Mesothelial cell of epicardium (in vitro differentiated cells): Measurements from ENCODE around the gene ADAMTS12. TPM values are rescaled to one million over a fixed set of nuclear protein-coding genes. Genes with fewer than 3 reads are reported as not detected.
"Not testable (repeated sequence)": the region's sequence is repeated elsewhere in the genome, so short reads cannot be mapped to it uniquely, and the experiment has no call there.

Source experiments
- DNase-seq, 2 experiments: peaks; one replicate each; pipeline ENCODE4 v3.0.0; 2021; ENCODE audit warnings: low spot score in 2 of 2; ENCODE audit not compliant: unreplicated experiment in 2 of 2
- H3K27ac Mint-ChIP-seq: 2 replicates; pipeline ENCODE4 v1.8.0; 2021; ENCODE audit warnings: mixed read lengths
- H3K27me3 Mint-ChIP-seq: 2 replicates; pipeline ENCODE4 v1.8.0; 2021; ENCODE audit warnings: low read depth, mixed read lengths
- H3K36me3 Mint-ChIP-seq: 2 replicates; pipeline ENCODE4 v1.8.0; 2021; ENCODE audit warnings: mixed read lengths
- H3K4me1 Mint-ChIP-seq: 2 replicates; pipeline ENCODE4 v1.8.0; 2021; ENCODE audit warnings: mixed read lengths
- H3K4me3 Mint-ChIP-seq: 2 replicates; pipeline ENCODE4 v1.8.0; 2021; ENCODE audit warnings: mild to moderate bottlenecking, moderate library complexity, mixed read lengths
- H3K9me3 Mint-ChIP-seq: 2 replicates; pipeline ENCODE4 v1.8.0; 2021; ENCODE audit warnings: mixed read lengths
- total RNA-seq: library from RNA; stranded (reverse); gene quantifications from 3 replicates; pipeline ENCODE4 v1.2.1, GENCODE V29; 2021
- TF ChIP-seq, protein P1 (sequence below): fragments of 200-600 bp; sonication (generic); IDR thresholded peaks from one replicate; pipeline ENCODE4 v1.5.0; 2021; ENCODE audit warnings: antibody characterized with exemption; ENCODE audit not compliant: unreplicated experiment

Gene ADAMTS12
- total RNA-seq, 1 donor from 2014 or later, result 14.0 TPM

DNA sequence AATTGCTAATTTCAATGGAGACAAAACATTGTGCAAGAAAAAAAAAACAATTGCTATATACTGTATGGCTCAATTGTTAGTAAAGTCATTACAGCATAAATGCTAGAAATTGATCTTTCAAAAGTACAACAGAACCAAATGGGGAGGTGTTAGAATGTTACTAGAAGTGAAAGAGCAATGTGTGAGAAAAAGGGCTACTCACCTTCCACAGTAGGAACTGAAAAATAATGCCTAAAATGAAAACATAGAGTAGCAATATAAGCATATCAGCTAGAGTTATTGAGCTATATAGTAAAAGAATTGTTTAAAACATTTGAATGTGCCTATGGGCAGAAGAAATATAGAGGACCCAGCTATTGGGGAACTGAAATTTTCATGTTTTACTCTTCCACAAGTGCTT, 33.5 kb upstream of the ADAMTS12 start:
- no peak overlapping the region for H3K27ac Mint-ChIP-seq
- no peaks in the 10 kb centered on the region for H3K36me3 Mint-ChIP-seq
- H3K4me1 Mint-ChIP-seq, result peaks cover 7% of the 10 kb centered on the region
- H3K9me3 Mint-ChIP-seq, result no peaks in the 10 kb centered on the region
- H3K4me3 Mint-ChIP-seq, result no peak overlapping the region
- H3K27me3 Mint-ChIP-seq, result no peaks in the 10 kb centered on the region
- no peak for DNase-seq
- TF ChIP-seq, protein P1, sequence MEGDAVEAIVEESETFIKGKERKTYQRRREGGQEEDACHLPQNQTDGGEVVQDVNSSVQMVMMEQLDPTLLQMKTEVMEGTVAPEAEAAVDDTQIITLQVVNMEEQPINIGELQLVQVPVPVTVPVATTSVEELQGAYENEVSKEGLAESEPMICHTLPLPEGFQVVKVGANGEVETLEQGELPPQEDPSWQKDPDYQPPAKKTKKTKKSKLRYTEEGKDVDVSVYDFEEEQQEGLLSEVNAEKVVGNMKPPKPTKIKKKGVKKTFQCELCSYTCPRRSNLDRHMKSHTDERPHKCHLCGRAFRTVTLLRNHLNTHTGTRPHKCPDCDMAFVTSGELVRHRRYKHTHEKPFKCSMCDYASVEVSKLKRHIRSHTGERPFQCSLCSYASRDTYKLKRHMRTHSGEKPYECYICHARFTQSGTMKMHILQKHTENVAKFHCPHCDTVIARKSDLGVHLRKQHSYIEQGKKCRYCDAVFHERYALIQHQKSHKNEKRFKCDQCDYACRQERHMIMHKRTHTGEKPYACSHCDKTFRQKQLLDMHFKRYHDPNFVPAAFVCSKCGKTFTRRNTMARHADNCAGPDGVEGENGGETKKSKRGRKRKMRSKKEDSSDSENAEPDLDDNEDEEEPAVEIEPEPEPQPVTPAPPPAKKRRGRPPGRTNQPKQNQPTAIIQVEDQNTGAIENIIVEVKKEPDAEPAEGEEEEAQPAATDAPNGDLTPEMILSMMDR, result no peak

DNA sequence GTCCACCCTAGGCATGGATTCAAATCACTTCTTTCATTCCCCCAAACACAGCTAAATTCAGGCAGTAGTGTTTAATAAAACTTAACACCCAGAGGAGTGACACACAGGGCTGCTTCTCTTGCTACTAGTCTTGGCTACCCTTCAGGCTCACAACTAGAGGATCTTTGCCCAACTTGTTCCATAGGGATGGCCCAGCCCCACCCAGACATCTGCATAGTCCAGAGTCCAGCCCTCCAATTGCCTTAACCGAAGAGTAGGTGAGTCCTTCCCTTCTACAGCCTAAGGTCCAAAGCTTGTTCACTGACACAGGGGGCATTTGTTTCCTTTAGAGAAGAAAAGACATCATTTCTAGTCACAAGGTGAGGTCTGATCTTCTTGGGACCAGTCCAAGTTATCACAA, 29.2 kb upstream of the ADAMTS12 start:
- no peak overlapping the region for H3K4me3 Mint-ChIP-seq
- TF ChIP-seq, protein P1, result no peak
- peaks cover 3% of the 10 kb centered on the region for H3K4me1 Mint-ChIP-seq
- H3K36me3 Mint-ChIP-seq, result no peaks in the 10 kb centered on the region
- peaks cover 25% of the 10 kb centered on the region for H3K9me3 Mint-ChIP-seq
- no peaks in the 10 kb centered on the region for H3K27me3 Mint-ChIP-seq
- DNase-seq, result no peak
- H3K27ac Mint-ChIP-seq, result no peak overlapping the region

DNA sequence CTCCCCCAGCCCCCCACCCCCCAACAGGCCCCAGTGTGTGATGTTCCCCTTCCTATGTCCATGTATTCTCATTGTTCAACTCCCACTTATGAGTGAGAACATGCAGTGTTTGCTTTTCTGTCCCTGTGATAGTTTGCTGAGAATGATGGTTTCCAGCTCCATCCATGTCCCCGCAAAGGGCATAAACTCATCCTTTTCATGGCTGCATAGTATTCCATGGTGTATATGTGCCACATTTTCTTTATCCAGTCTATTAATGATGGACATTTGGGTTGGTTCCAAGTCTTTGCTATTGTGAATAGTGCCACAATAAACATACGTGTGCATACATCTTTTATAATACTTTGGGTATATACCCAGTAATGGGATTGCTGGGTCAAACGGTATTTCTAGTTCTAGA, 23.1 kb upstream of the ADAMTS12 start:
- H3K4me1 Mint-ChIP-seq, H3K36me3 Mint-ChIP-seq, H3K27ac Mint-ChIP-seq, H3K27me3 Mint-ChIP-seq, H3K4me3 Mint-ChIP-seq, DNase-seq: not testable (repeated sequence)
- peaks cover 45% of the 10 kb centered on the region for H3K9me3 Mint-ChIP-seq

DNA sequence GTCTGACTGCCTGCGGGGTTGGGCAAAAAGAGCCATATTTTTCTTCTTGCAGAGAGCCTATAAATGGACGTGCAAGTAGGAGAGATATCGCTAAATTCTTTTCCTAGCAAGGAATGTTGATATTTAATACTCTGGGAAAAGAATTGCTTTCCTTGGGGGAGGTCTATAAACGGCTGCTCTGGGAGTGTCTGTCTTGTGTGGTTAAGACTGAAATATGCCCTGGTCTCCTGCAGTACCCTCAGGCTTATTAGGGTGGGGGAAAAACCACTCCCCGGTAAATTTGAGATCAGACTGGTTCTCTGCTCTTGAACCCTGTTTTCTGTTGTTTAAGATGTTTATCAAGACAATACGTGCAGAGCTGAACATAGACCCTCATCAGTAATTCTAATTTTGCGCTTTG, 14.5 kb upstream of the ADAMTS12 start:
- not testable (repeated sequence) for DNase-seq, H3K27me3 Mint-ChIP-seq, H3K4me1 Mint-ChIP-seq, H3K36me3 Mint-ChIP-seq, H3K4me3 Mint-ChIP-seq, H3K27ac Mint-ChIP-seq
- H3K9me3 Mint-ChIP-seq, result peaks cover 49% of the 10 kb centered on the region

DNA sequence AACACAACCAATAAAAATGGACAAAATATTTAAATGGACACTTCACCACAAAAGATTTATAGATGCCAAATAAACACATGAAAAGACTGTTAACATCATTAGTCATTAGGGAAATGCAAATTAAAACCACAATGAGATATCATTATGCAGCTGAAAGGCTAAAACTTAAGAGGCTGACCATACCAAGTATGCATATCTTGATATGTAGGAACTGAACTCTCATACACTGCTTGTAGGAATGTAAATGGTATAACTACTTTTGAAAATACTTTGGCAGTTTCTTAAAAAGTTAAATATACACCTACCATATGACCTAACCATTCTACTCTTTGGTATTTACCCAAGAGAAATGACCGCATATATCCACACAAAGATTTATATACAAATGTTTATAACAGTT, 13.6 kb upstream of the ADAMTS12 start:
- TF ChIP-seq, protein P1, result no peak
- no peaks in the 10 kb centered on the region for H3K36me3 Mint-ChIP-seq

DNA sequence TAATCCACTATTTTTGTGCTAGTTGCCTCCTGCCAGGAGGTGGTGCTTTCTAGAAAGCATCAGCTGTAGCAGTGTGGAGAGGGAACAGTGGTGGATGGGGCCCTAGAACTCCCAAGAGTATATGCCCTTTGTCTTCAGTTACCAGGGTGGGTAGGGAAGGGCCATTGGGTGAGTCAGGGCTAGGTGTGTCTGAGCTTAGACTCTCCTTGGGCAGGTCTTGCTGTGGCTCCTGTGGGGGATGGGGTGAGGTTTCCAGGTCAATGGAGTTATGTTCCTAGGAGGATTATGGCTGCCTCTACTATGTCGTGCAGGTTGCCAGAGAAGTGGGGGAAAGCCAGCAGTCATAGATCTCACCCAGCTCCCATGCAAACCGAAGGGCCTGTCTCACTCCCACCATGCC, 11.3 kb upstream of the ADAMTS12 start:
- no peak overlapping the region for H3K27ac Mint-ChIP-seq
- H3K4me1 Mint-ChIP-seq, result peaks cover 3% of the 10 kb centered on the region
- no peaks in the 10 kb centered on the region for H3K27me3 Mint-ChIP-seq
- H3K9me3 Mint-ChIP-seq, result peaks cover 42% of the 10 kb centered on the region
- DNase-seq, result no peak
- no peaks in the 10 kb centered on the region for H3K36me3 Mint-ChIP-seq
- TF ChIP-seq, protein P1, result no peak
- H3K4me3 Mint-ChIP-seq, result no peak overlapping the region

More for the DNA sequence above, 13.6 kb upstream of the ADAMTS12 start:
- no peak overlapping the region for H3K27ac Mint-ChIP-seq
- no peak overlapping the region for H3K4me3 Mint-ChIP-seq
- H3K9me3 Mint-ChIP-seq, result peaks cover 49% of the 10 kb centered on the region
- DNase-seq, result no peak
- peaks cover 3% of the 10 kb centered on the region for H3K4me1 Mint-ChIP-seq
- no peaks in the 10 kb centered on the region for H3K27me3 Mint-ChIP-seq

DNA sequence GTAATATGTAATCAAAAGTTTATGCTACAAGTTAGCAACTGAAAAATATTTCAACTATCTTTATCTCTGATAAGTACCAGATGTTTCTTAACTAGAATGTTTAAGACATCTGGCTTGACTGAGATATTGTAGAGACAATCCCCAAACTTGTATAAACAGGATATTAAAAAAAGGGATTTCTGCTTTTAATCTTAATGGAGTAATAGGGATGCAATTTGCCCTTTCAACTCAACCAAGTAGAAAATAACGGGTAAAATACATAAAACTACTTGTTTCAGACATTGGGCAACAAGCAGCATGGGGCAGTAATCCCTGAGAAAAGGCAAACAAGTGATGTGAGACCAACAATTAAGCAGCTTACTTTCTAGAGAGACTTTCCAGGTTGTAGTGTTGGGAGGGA, 9.4 kb upstream of the ADAMTS12 start:
- DNase-seq, result no peak
- Mint-ChIP-seq H3K4me1 (peaks cover 3% of the 10 kb centered on the region), H3K36me3 (no peaks in the 10 kb centered on the region), H3K4me3 (no peak overlapping the region), H3K9me3 (peaks cover 25% of the 10 kb centered on the region), H3K27me3 (peaks cover 13% of the 10 kb centered on the region), H3K27ac (no peak overlapping the region)
- TF ChIP-seq, protein P1, result no peak
